Calu3 (cell line): Measurements from ENCODE around the gene IMMP2L. TPM values are rescaled to one million over a fixed set of nuclear protein-coding genes. Genes with fewer than 3 reads are reported as not detected.

Source experiments
- BruUV-seq: library from RNA; stranded (reverse); fragments of 400-500 nt; replicated peaks from 2 replicates; lab custom pipeline; 2021; lab: Mats Ljungman, UMichigan
- CTCF ChIA-PET: fragments of 300-600 bp; sonication (Branson Sonifier 250); formaldehyde crosslinking; loops from one replicate; lab custom pipeline; 2022; ENCODE audit warnings: antibody characterized with exemption; lab: Charles Lee
- DNase-seq: peaks from one replicate; pipeline ENCODE4 v3.0.0; 2022
- H3K27ac Mint-ChIP-seq: one replicate; pipeline ENCODE4 v1.8.0; 2022; ENCODE audit warnings: mixed read lengths; ENCODE audit not compliant: unreplicated experiment
- H3K27me3 Mint-ChIP-seq: one replicate; pipeline ENCODE4 v1.8.0; 2022; ENCODE audit warnings: mixed read lengths; ENCODE audit not compliant: unreplicated experiment
- H3K36me3 Mint-ChIP-seq: one replicate; pipeline ENCODE4 v1.8.0; 2022; ENCODE audit warnings: mild to moderate bottlenecking, moderate library complexity, mixed read lengths; ENCODE audit not compliant: insufficient read depth, unreplicated experiment
- H3K4me1 Mint-ChIP-seq: one replicate; pipeline ENCODE4 v1.8.0; 2022; ENCODE audit warnings: mild to moderate bottlenecking, low read depth, mixed read lengths; ENCODE audit not compliant: unreplicated experiment
- H3K4me3 Mint-ChIP-seq: one replicate; pipeline ENCODE4 v1.8.0; 2022; ENCODE audit warnings: mild to moderate bottlenecking, low read depth, moderate library complexity, mixed read lengths; ENCODE audit not compliant: unreplicated experiment
- H3K9me3 Mint-ChIP-seq: one replicate; pipeline ENCODE4 v1.8.0; 2022; ENCODE audit warnings: low read depth, mixed read lengths; ENCODE audit not compliant: unreplicated experiment
- CTCF ChIP-seq: fragments of 200-600 bp; IDR thresholded peaks from one replicate; pipeline ENCODE4 v1.8.0; 2022; ENCODE audit warnings: antibody characterized with exemption; ENCODE audit not compliant: unreplicated experiment
- intact Hi-C: fragments of 100-400 bp; cut with micrococcal nuclease; formaldehyde crosslinking; loops from one replicate; pipeline ENCODE4 v1.10.0; 2022; ENCODE audit not compliant: unreplicated experiment
- total RNA-seq: library from RNA; stranded (reverse); gene quantifications from 2 replicates; pipeline ENCODE4 v1.2.3, GENCODE V29; 2022

IMMP2L gene
- total RNA-seq, 1 experiment from 2014 or later = 28.6 TPM

GRCh38 chr7:111556977-111557376 lies 5.3 kb downstream of the IMMP2L start:
- DNase-seq = no peak
- Mint-ChIP-seq H3K9me3 (no peaks in the 10 kb centered on the region), H3K27ac (no peak overlapping the region), H3K36me3 (peaks cover 11% of the 10 kb centered on the region), H3K4me3 (no peak overlapping the region), H3K27me3 (no peaks in the 10 kb centered on the region), H3K4me1 (no peaks in the 10 kb centered on the region)
- TF ChIP-seq CTCF = no peak
- no TSS peak for BruUV-seq
- intact Hi-C loops = no loop called here
- CTCF ChIA-PET = no interaction called here

GRCh38 chr7:111554086-111554485 lies 8.2 kb downstream of the IMMP2L start:
- intact Hi-C loops = no loop called here
- Mint-ChIP-seq H3K27ac (no peak overlapping the region), H3K36me3 (peaks cover 4% of the 10 kb centered on the region), H3K4me1 (no peaks in the 10 kb centered on the region), H3K9me3 (no peaks in the 10 kb centered on the region), H3K27me3 (no peaks in the 10 kb centered on the region), H3K4me3 (no peak overlapping the region)
- DNase-seq = no peak
- no TSS peak for BruUV-seq
- CTCF ChIA-PET = no interaction called here
- no peak for TF ChIP-seq CTCF

- H3K4me3 Mint-ChIP-seq = no peak overlapping the region
- no peaks in the 10 kb centered on the region for H3K27me3 Mint-ChIP-seq
- no peak overlapping the region for H3K27ac Mint-ChIP-seq
- intact Hi-C loops = no loop called here
- no peaks in the 10 kb centered on the region for H3K9me3 Mint-ChIP-seq
- peaks cover 6% of the 10 kb centered on the region for H3K36me3 Mint-ChIP-seq
- CTCF ChIA-PET = no interaction called here
- H3K4me1 Mint-ChIP-seq = no peaks in the 10 kb centered on the region
- no peak for DNase-seq
- BruUV-seq = no TSS peak
- no peak for TF ChIP-seq CTCF
These were observed 21.2 kb downstream of the IMMP2L start for GRCh38 chr7:111541067-111541466.

GRCh38 chr7:111540199-111540815 lies 22.0 kb downstream of the IMMP2L start:
- no peak for TF ChIP-seq CTCF
- CTCF ChIA-PET = no interaction called here
- no TSS peak for BruUV-seq
- DNase-seq = no peak
- peaks cover 6% of the 10 kb centered on the region for H3K36me3 Mint-ChIP-seq
- H3K4me3 Mint-ChIP-seq = no peak overlapping the region
- no peaks in the 10 kb centered on the region for H3K9me3 Mint-ChIP-seq
- intact Hi-C loops = no loop called here
- no peak overlapping the region for H3K27ac Mint-ChIP-seq
- no peaks in the 10 kb centered on the region for H3K4me1 Mint-ChIP-seq
- H3K27me3 Mint-ChIP-seq = no peaks in the 10 kb centered on the region
